HCT116 (cell line): ENCODE results near the gene GLDC. TPM values are rescaled to one million over a fixed set of nuclear protein-coding genes. Genes with fewer than 3 reads are reported as not detected.

Experiments
- ATAC-seq: fragments of 200-7000 bp; cut with Tn5 transposase; 2 replicates; pipeline ENCODE4 v1.9.1; 2020; ENCODE audit warnings: mild to moderate bottlenecking, moderate library complexity
- BruUV-seq: library from RNA; stranded (reverse); fragments of 400-500 nt; replicated peaks from 2 replicates; lab custom pipeline; 2021; lab: Mats Ljungman, UMichigan
- CTCF ChIA-PET: fragments of 300-600 bp; sonication (Branson Sonifier 250); formaldehyde crosslinking; loops from one replicate; lab custom pipeline; 2021; ENCODE audit warnings: antibody characterized with exemption; lab: Charles Lee
- POLR2A ChIA-PET: fragments of 300-600, 350-600 bp; sonication (Branson Sonifier 250); formaldehyde crosslinking; loops from one replicate; lab custom pipeline; 2021; ENCODE audit warnings: antibody characterized with exemption; lab: Charles Lee
- RAD21 ChIA-PET, 2 experiments: fragments of 300-600 bp; sonication (Branson Sonifier 250); formaldehyde crosslinking; loops; one replicate each; lab custom pipeline; 2023; ENCODE audit warnings: low total read pairs in 2 of 2; ENCODE audit not compliant: uncharacterized antibody in 2 of 2, unreplicated experiment in 2 of 2, low non-redundant PET in 1 of 2; lab: Charles Lee
- DNase-seq: peaks from one replicate; pipeline ENCODE4 v3.0.0-alpha.2; 2010; ENCODE audit warnings: low read depth, low spot score
- H2AFZ ChIP-seq: fragments of 200-600 bp; shearing (Covaris generic), sonication (generic); 2 replicates; pipeline ENCODE4 v1.6.1; 2017; ENCODE audit warnings: low read depth, mixed run types, mixed read lengths, antibody characterized with exemption, low read length; ENCODE audit not compliant: poor library complexity, severe bottlenecking
- H3K27ac ChIP-seq: 2 replicates; pipeline ENCODE4 v1.5.1; 2012; ENCODE audit warnings: low read depth, low read length
- H3K27me3 ChIP-seq: fragments of 200-600 bp; sonication (generic); 2 replicates; pipeline ENCODE4 v1.6.1; 2016; ENCODE audit warnings: mixed run types, low read length, mixed read lengths; ENCODE audit not compliant: insufficient read depth
- H3K36me3 ChIP-seq, 2 experiments: fragments of 200-500 bp in 1 of 2; fragments of 200-600 bp in 1 of 2; sonication (Bioruptor generic) in 1 of 2; sonication (generic) in 1 of 2; 2 replicates each; pipeline versions ENCODE4 v1.5.1 to v1.6.1; 2014 to 2016; ENCODE audit warnings: low read length in 2 of 2, inconsistent platforms in 1 of 2, mixed read lengths in 1 of 2, mixed run types in 1 of 2; ENCODE audit not compliant: insufficient read depth in 2 of 2, control insufficient read depth in 1 of 2
- H3K4me1 ChIP-seq, 2 experiments: fragments of 200-600 bp in 1 of 2; sonication (generic) in 1 of 2; 2 replicates each; pipeline versions ENCODE4 v1.5.1 to v1.6.1; 2012 to 2017; ENCODE audit warnings: low read length in 2 of 2, inconsistent platforms in 1 of 2, mild to moderate bottlenecking in 1 of 2, mixed read lengths in 1 of 2, mixed run types in 1 of 2, moderate library complexity in 1 of 2; ENCODE audit not compliant: insufficient read depth in 2 of 2, control insufficient read depth in 1 of 2
- H3K4me2 ChIP-seq: fragments of 200-600 bp; sonication (generic); 2 replicates; pipeline ENCODE4 v1.6.1; 2017; ENCODE audit warnings: mixed run types, low read length, mixed read lengths
- H3K4me3 ChIP-seq, 2 experiments: fragments of 200-600 bp in 1 of 2; sonication (generic) in 1 of 2; replicated peaks in 1 of 2; 2 replicates each; pipeline ENCODE4 v1.5.1; 2011 to 2016; ENCODE audit warnings: low read length in 2 of 2, control low read depth in 1 of 2, low read depth in 1 of 2, mild to moderate bottlenecking in 1 of 2, mixed read lengths in 1 of 2, mixed run types in 1 of 2
- H3K79me2 ChIP-seq: fragments of 200-600 bp; sonication (generic); 2 replicates; pipeline ENCODE4 v1.6.1; 2017; ENCODE audit warnings: mild to moderate bottlenecking, mixed run types, low read length, moderate library complexity, mixed read lengths; ENCODE audit not compliant: insufficient read depth
- H3K9ac ChIP-seq: fragments of 200-600 bp; sonication (generic); 2 replicates; pipeline ENCODE4 v1.6.1; 2016; ENCODE audit warnings: low read length, mixed read lengths
- H3K9me2 ChIP-seq: fragments of 200-600 bp; sonication (generic), shearing (Covaris generic); 2 replicates; pipeline ENCODE4 v1.6.1; 2017; ENCODE audit warnings: mixed run types, mild to moderate bottlenecking, moderate library complexity; ENCODE audit not compliant: insufficient read depth
- H3K9me3 ChIP-seq, 2 experiments: fragments of 200-500 bp in 1 of 2; fragments of 200-600 bp in 1 of 2; sonication (Bioruptor generic) in 1 of 2; sonication (generic) in 1 of 2; 2 replicates each; pipeline ENCODE4 v1.6.1; 2014 to 2017; ENCODE audit warnings: low read length in 2 of 2, mixed read lengths in 2 of 2, inconsistent platforms in 1 of 2, low read depth in 1 of 2, mild to moderate bottlenecking in 1 of 2, mixed run types in 1 of 2, moderate library complexity in 1 of 2; ENCODE audit not compliant: control insufficient read depth in 1 of 2, insufficient read depth in 1 of 2
- H4K20me1 ChIP-seq: fragments of 200-600 bp; sonication (generic), shearing (Covaris generic); 2 replicates; pipeline ENCODE4 v1.6.1; 2017; ENCODE audit warnings: mixed run types, mild to moderate bottlenecking, moderate library complexity; ENCODE audit not compliant: insufficient read depth
- POLR2A ChIP-seq: IDR thresholded peaks from 2 replicates; pipeline ENCODE4 v1.7.0; 2011; ENCODE audit warnings: borderline replicate concordance; ENCODE audit not compliant: insufficient read depth, insufficient read length; ENCODE audit errors: extremely low read depth
- RAD21 ChIP-seq: IDR thresholded peaks from 2 replicates; pipeline ENCODE4 v1.6.1; 2012; ENCODE audit warnings: low read depth, mild to moderate bottlenecking
- REST ChIP-seq: IDR thresholded peaks from 2 replicates; pipeline ENCODE4 v1.6.1; 2012; ENCODE audit warnings: low read depth
- SIN3A ChIP-seq: IDR thresholded peaks from 2 replicates; pipeline ENCODE4 v1.6.1; 2012; ENCODE audit warnings: low read depth
- TCF7L2 ChIP-seq: IDR thresholded peaks from 2 replicates; pipeline ENCODE4 v1.7.0; 2011; ENCODE audit warnings: borderline replicate concordance, inconsistent platforms; ENCODE audit not compliant: insufficient read depth, insufficient read length; ENCODE audit errors: extremely low read depth
- intact Hi-C: fragments of 100-400 bp; cut with micrococcal nuclease; formaldehyde crosslinking; loops from 2 replicates; pipeline ENCODE4 v1.10.0; 2022
- total RNA-seq: library from RNA; stranded (reverse); gene quantifications from one replicate; pipeline ENCODE4 v1.2.1, GENCODE V29; 2021; ENCODE audit not compliant: unreplicated experiment
- TF ChIP-seq, protein P1 (sequence below): IDR thresholded peaks from 2 replicates; pipeline ENCODE4 v1.6.1; 2011; ENCODE audit warnings: mild to moderate bottlenecking, low read length, moderate library complexity; ENCODE audit not compliant: insufficient replicate concordance; ENCODE audit errors: extremely low read depth

Gene GLDC
- total RNA-seq, 1 experiment from 2014 or later = 4.9 TPM

GRCh38 chr9:6592791-6593190 is 52.7 kb downstream of the GLDC start:
- Histone ChIP-seq H3K9me3 (no peaks in the 10 kb centered on the region), H3K4me1 (peaks cover 16 to 26% of the 10 kb centered on the region in 2 experiments), H3K79me2 (no peaks in the 10 kb centered on the region), H3K27ac (no peak overlapping the region), H3K27me3 (no peaks in the 10 kb centered on the region), H4K20me1 (no peaks in the 10 kb centered on the region), H2AFZ (no peak overlapping the region), H3K4me3 (no peak overlapping the region), H3K9ac (no peak overlapping the region), H3K9me2 (no peaks in the 10 kb centered on the region), H3K36me3 (no peaks in the 10 kb centered on the region), H3K4me2 (no peak overlapping the region)
- ATAC-seq = no peak
- no TSS peak for BruUV-seq
- ChIA-PET CTCF (no interaction called here), RAD21 (no interaction called here), POLR2A (interaction anchor here (2.0 kb wide), 1 partner anchor 26 kb away, joined by 5 read pairs; no protein-coding TSS in a partner anchor)
- no peak for TF ChIP-seq RAD21
- no peak for TF ChIP-seq REST
- no peak for TF ChIP-seq SIN3A
- TF ChIP-seq, protein P1, sequence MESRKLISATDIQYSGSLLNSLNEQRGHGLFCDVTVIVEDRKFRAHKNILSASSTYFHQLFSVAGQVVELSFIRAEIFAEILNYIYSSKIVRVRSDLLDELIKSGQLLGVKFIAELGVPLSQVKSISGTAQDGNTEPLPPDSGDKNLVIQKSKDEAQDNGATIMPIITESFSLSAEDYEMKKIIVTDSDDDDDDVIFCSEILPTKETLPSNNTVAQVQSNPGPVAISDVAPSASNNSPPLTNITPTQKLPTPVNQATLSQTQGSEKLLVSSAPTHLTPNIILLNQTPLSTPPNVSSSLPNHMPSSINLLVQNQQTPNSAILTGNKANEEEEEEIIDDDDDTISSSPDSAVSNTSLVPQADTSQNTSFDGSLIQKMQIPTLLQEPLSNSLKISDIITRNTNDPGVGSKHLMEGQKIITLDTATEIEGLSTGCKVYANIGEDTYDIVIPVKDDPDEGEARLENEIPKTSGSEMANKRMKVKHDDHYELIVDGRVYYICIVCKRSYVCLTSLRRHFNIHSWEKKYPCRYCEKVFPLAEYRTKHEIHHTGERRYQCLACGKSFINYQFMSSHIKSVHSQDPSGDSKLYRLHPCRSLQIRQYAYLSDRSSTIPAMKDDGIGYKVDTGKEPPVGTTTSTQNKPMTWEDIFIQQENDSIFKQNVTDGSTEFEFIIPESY = no peak
- TF ChIP-seq POLR2A = no peak
- TF ChIP-seq TCF7L2 = no peak
- no peak for DNase-seq
- intact Hi-C loops = no loop called here
